ENCODE results near the gene EVL. TPM values are rescaled to one million over a fixed set of nuclear protein-coding genes. Genes with fewer than 3 reads are reported as not detected.
"Not testable (repeated sequence)": the region's sequence is repeated elsewhere in the genome, so short reads cannot be mapped to it uniquely, and the experiment has no call there.

Gene EVL
- polyA plus RNA-seq, 3 donors, result 35.3 to 37.8 (median 36.5) TPM

GRCh38 chr14:100060760-100061159 is 4.5 kb upstream of the EVL start:
- no peak overlapping the region for H3K27ac ChIP-seq (ENCODE audit: low read depth, low read length)
- 89 to 95% (median 92%) methylated on average over 3 of the region's 3 CpGs for WGBS, 3 donors

DNA sequence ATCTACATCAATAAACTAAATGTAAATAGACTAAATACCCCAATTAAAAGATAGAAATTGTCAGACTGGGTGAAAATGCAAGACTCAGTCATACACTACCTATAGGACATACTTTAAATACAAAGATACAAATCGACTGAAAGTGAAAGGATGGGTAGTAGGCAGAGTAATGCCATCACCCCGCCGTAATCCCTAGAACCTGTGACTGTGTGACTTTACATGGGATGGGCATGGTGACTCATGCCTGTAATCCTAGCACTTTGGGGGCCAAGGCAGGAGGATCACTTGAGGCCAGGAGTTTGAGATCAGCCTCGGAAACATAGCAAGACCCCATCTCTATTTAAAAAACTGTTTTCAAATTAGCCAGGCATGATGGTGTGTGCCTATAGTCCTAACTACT is 2.6 kb upstream of the EVL start:
- H3K27ac ChIP-seq (ENCODE audit: low read depth, low read length), result no peak overlapping the region
- 92 to 97% (median 95%) methylated on average over 4 of the region's 4 CpGs for WGBS, 3 donors

- no peak overlapping the region for H3K27ac ChIP-seq (ENCODE audit: low read depth, low read length)
Observed at GRCh38 chr14:100063314-100063941, 1.8 kb upstream of the EVL start.

DNA sequence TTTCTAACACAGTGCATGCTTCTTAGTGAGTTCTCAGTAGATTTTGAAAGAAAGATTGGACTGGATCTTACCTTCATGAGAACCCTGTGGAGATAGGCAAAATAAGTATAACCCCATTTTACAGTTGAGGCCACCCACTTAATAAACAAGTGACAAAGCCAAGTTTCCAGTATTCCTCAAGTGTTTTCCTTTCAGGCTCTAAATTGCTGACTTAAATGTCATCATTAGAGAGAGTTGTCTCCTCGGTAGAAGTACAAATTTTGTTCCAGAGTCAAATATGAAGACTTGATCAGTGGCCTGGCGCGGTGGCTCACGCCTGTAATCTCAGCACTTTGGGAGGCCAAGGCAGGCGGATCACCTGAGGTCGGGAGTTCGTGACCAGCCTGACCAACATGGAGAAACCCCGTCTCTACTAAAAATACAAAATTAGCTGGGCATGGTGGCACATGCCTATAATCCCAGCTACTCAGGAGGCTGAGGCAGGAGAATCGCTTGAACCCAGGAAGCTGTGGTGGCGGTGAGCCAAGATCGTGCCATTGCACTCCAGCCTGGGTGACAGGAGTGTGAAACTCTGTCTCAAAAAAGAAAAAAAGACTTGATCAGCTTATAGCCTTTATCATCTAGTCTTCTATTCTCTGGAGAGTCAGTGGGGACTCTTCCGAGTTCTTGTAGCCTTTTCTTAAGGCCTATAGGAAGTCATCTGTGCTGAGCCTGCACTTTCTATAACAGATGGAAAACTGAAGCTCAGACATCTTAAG is 708 bp upstream of the EVL start:
- not testable (repeated sequence) for H3K27ac ChIP-seq (ENCODE audit: low read depth, low read length)
- 69 to 85% (median 72%) methylated on average over 12 of the region's 12 CpGs for WGBS, 3 donors

More at GRCh38 chr14:100063314-100063941, 1.8 kb upstream of the EVL start:
- 80 to 90% (median 83%) methylated on average over 6 of the region's 6 CpGs for WGBS, 3 donors

DNA sequence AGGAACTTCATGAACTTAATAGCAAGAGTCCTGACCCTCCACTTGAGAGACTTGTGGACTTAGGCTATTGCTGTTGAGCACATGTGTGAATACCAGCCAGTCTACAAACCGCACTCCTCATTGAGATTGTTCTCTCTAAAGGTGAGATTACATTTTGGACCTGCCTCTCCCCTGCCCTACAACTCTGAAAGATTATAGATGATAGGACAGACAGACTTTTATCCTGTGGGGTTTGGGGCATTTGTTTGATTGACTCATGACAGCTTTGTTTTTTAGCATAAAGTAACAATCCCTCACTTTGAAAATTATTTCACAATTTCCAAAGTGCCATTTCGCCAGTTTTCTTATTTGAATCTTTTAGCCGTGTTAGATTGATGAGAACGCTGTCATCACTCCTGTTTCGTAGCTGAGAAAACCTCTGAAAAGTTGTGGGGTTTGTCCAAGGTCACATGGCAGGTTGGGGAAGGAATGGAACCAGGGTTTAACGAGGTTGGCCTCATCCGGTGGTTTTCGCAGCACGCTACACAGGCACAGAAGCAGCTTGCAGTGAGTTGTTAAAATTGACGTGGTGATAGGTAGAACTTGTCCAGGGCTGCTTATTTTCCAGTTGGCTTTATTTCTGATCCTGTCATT is 836 bp downstream of the EVL start:
- no peak overlapping the region for H3K27ac ChIP-seq (ENCODE audit: low read depth, low read length)
- WGBS, 3 donors, result 51 to 72% (median 62%) methylated on average over 10 of the region's 10 CpGs

- 57 to 77% (median 59%) methylated on average over 10 of the region's 10 CpGs for WGBS, 3 donors
- no peak overlapping the region for H3K27ac ChIP-seq (ENCODE audit: low read depth, low read length)
Observed at GRCh38 chr14:100066962-100067361, 1.7 kb downstream of the EVL start.

GRCh38 chr14:100067481-100067880 is 2.3 kb downstream of the EVL start:
- 73 to 82% (median 75%) methylated on average over 6 of the region's 6 CpGs for WGBS, 3 donors
- H3K27ac ChIP-seq (ENCODE audit: low read depth, low read length), result no peak overlapping the region

DNA sequence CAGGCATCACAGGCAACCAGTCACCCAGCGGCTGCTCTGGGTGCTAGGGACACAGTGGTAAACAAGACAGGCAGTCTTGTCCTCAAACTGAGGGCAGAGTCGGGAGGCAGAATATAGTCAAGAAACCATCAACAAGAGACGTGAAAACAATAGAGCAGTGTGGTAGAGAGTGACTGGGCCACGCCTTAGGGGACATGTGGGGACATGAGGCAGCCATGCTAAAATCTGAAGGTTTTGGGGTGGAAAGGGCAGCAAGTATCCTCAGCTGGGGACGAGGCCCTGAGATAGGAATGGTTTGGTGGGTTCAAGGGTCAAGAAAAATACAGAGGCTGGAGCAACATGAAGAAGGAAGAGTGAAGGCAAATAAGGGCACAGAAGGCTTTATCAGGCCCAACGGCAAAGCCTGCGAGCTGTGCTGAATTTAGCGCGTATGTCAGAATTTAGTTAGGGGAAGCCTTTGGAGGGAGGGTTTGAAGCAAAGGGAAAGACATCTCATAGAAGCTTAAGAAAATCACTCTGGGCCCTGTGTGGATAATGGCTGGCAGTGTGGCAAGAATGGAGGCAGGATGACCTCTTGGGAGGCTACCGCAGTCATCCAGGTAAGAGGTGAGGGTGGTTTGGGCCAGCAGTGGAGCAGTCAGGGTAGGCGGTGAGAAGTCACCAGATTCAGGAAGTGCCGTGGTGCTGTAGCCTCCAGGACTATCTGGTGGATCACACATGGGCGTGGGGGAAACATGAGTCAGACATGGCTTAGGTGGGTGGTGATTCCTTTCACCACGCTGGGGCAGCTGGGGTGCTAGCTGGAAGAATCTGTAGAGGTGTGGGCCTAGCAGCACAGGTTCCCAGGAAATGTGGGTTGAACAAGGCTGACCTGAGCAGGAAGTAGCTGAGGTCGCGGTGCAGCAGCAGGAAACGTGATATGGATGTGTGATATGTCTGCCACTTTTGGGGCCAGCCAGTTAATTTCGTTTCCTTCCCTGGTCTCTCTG is 3.0 kb downstream of the EVL start:
- no peak overlapping the region for H3K27ac ChIP-seq (ENCODE audit: low read depth, low read length)
- WGBS, 3 donors, result 53 to 82% (median 58%) methylated on average over 18 of the region's 18 CpGs

GRCh38 chr14:100069161-100069800 is 4.1 kb downstream of the EVL start:
- no peak overlapping the region for H3K27ac ChIP-seq (ENCODE audit: low read depth, low read length)
- 83 to 91% (median 86%) methylated on average over 9 of the region's 9 CpGs for WGBS, 3 donors

DNA sequence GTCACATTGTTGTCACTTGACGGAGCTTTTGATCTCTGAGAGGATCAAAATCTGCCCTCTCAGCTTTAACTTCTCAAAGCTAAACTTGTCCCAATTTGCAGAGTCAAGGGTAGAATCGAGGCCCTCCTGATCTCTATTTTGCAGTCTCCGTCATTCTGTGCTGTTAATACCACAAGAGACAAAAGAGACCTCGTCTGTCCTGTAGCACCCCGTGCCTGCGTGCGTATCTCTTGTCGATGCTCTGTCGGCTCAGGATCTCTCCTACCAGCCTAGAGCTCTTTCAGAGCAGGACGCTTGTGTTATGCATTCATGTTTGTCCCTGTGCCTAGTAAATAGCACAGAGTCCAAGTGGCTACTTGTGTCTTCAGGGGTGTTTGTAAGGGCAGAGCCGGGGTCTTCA is 5.1 kb downstream of the EVL start:
- no peak overlapping the region for H3K27ac ChIP-seq (ENCODE audit: low read depth, low read length)
- WGBS, 3 donors, result 89 to 92% (median 91%) methylated on average over 11 of the region's 11 CpGs

GRCh38 chr14:100071545-100071944 is 6.3 kb downstream of the EVL start:
- H3K27ac ChIP-seq (ENCODE audit: low read depth, low read length), result no peak overlapping the region
- 77 to 84% (median 80%) methylated on average over 3 of the region's 3 CpGs for WGBS, 3 donors

DNA sequence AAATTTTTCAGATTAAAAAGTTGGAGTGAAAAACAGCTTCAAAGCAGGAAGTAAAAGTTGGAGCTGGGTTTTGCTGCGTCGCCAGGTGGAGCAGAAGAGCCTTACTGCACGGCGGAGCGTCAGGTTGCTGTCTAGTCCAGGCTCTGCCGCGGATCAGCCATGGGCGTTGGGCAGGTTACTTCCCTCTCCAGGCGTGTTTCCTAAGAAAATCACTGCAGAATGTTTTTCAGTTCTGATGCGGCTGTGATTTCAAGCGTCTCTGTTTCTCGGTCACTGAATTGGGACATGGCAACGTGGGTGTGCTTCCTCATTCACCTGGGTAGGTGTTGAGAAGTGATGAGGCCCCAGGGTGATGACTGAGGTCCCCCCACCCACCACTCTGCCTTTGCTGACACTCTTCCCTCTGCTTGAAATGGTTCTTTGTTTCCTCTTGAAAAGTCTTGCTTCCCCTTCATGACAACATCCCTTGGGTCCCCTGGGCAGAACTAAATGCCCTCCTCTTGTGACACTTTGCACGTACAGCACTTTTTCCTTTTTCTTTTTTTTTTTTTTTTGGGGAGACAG is 7.6 kb downstream of the EVL start:
- WGBS, 3 donors, result 46 to 72% (median 57%) methylated on average over 14 of the region's 14 CpGs
- no peak overlapping the region for H3K27ac ChIP-seq (ENCODE audit: low read depth, low read length)

DNA sequence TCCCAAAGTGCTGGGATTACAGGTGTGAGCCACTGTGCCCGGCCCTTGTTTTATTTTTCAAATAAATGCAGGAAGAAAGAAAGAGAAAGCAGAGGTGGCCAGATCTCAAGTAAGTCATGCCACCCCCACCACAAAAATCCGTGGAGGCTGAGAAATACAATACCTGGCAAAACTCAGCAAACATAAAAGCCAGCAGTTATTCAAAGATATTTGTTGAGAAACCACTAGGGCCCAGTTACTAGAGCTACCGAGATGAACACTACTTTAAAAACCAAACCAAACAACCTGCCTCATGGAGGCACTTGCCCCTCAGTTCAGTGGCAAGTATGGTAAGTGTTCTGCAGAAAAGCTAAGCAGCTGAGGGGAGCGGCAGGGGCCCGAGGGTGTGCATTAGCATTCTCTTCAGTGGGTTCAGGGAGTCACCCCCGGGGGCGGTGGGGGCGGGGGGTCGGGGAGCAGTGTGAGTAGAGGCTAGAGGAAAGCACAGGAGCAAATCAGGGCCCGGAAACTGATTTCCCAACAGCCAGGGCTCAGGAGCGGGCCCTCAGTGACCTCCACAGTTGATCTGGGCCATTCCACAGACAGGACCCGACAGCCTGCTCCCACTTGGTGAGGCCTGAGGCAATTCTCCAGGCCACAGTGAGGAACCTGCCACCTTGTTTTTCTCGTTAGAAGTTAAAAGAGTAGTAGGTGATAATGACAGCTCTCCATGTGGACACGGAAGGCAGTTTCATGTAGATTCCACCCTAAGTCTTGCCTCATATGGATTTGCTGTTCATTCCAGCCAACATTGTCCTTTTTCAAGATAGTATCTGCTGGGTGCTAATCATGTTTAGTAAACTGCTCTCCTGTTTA is 8.6 kb downstream of the EVL start:
- 73 to 82% (median 79%) methylated on average over 14 of the region's 14 CpGs for WGBS, 3 donors
- H3K27ac ChIP-seq (ENCODE audit: low read depth, low read length), result no peak overlapping the region

DNA sequence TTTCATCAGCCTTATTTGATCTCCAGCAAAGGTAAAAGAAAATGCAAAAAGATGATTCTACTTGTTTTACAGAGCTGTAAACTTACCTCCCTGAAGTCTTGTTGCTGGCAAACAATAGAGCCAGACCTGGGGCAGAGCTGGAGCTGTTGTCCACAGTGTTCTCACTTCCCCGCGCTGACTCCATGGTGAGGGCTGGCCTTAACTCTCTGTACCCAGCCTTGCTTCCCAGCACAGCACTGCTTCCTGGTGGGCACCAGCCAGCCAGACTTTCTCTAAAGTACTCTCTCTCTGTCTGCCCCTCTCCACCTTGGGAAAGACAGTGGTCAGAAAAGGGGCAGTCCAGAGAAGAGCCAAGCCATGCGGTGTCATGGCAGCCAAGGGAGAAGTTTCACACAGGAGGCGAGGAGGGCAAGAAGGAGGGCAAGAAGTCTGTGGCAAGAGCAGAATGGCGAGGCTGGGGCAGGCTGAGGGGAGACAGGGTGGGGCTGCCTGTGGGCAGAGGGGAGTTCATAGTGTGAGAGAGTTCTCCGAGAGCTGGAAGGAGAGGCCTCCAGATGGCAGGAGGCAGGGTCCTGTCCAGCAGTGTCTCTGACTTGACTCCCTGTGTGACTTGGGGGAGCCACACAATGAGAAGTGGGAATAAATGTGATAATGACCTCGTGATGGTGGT is 9.3 kb downstream of the EVL start:
- no peak overlapping the region for H3K27ac ChIP-seq (ENCODE audit: low read depth, low read length)
- WGBS, 3 donors, result 85 to 96% (median 88%) methylated on average over 7 of the region's 7 CpGs

DNA sequence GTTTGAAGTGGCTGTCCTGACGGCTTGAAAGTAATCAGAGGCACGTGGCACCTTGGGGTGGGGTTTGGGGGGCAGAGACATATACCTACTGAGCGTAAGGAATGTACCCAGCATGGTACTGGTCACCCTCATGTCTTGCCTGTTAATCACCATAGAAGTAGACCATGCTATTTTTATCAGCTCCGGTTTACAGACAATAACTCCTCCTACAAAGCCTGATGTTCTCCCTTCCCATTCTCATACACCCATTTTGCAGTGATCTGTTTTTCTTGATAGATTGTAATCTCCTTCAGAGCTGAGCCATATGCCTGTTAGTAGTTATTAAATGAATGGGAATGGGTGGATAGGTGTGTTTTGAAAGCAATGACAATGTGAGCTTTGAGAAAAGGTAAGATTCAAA is 10.5 kb downstream of the EVL start:
- no peak overlapping the region for H3K27ac ChIP-seq (ENCODE audit: low read depth, low read length)
- WGBS, 3 donors, result 58 to 77% (median 62%) methylated on average over 4 of the region's 4 CpGs

GRCh38 chr14:100076133-100076532 is 10.9 kb downstream of the EVL start:
- H3K27ac ChIP-seq (ENCODE audit: low read depth, low read length), result no peak overlapping the region
- 60 to 90% (median 62%) methylated on average over 5 of the region's 5 CpGs for WGBS, 3 donors
